GM18502 (cell line): ENCODE data around the gene RBM33.

Experiments used
- ATAC-seq: cut with Tn5 transposase; IDR thresholded peaks from one replicate; pipeline ENCODE4 v1.9.1; 2021; ENCODE audit warnings: mild to moderate bottlenecking; ENCODE audit not compliant: unreplicated experiment, poor library complexity

Gene RBM33

DNA sequence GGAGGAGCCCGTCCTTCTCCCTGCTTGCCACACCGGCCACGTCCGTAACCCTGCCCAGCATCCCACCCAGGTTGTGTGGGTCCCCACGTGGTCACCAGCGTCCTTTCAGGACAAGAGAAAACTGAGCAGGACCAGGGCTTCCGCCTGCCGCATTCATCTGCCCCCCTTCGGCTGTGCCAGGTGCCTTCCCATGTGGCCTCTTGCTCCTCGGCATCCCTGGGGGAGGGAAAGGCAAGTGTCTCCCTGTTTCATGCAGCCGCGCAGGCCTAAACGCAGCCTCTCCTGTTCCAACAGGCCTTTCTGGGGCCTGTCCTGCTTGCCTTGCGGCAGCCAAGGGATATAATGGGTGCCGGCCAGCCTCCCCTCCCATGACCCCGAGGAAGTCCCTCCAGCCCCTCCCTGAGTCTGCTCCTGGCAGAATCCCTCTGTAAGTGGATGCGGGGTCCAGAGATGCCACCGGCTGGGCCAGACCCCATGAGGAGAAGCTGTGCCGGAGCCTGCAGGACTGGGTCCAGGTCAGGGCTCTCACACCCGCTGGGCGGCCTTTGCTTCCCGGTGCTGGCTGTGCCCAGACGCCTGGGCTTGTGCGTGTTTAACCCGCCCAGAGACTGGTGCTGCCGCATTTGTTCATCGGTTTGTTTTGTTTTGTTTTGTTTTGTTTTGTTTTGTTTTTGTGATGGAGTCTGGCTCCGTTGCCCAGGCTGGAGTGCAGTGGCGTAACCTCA lies 144.7 kb downstream of the RBM33 start:
- ATAC-seq, result no peak

DNA sequence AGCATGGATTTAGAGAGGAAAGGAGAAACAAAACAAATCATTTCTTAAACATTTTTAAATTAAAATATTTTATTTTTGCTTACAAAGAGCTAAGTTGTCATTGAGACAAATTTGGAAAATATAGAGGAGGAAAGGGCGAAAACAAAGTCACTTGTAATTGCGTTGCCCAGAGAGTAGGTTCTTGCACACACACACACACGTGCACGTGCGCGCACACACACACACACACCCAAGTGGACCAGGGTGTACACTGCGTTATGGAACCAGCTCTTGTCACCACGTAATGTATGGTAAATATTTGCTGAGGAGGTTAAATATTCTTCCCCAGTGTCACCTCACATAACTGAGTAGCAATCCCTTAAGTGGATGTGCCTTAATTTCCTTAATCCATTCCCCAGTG lies 146.2 kb downstream of the RBM33 start:
- no peak for ATAC-seq

DNA sequence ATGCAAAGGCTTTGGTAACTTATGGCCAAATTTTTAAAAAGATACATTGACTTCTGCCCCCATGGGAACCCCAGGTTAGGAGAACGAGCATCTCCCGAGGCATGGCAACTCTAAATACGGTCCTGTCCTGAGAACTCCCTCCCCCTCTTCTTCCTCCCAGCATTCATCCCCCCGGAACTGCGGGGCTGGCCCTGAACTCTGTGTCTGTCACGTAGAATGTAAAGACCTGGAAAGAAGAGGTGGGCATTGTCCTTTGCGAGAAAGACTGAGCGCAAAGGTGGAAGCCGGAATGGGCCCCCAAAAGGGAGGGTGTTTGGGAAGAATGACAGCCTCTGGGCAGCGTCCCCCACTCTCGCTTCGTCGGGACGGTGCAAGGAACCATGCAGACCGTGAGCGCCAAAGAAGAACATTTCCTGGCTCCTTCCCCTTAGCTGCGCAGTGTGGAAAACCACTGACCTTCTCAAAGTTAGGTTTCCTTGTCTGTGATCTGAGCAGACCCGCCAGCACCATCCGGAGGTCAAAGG lies 146.8 kb downstream of the RBM33 start:
- ATAC-seq, result no peak

DNA sequence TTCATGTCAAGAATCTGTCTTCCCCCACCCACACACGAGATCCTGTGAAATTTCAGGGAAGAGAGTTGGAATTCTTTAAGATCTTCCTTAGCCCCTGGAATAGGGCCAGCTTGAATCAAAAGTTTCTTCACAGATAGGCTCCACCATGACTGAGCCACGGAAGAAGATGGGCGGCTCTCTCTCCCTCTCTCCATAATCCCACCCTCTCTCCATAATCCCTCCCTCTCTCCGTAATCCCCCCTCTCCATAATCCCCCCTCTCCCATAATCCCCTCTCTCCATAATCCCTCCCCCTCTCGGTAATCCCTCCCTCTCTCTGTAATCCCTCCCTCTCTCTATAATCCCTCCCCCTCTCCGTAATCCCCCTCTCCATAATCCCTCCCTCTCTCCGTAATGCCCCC lies 147.4 kb downstream of the RBM33 start:
- no peak for ATAC-seq

DNA sequence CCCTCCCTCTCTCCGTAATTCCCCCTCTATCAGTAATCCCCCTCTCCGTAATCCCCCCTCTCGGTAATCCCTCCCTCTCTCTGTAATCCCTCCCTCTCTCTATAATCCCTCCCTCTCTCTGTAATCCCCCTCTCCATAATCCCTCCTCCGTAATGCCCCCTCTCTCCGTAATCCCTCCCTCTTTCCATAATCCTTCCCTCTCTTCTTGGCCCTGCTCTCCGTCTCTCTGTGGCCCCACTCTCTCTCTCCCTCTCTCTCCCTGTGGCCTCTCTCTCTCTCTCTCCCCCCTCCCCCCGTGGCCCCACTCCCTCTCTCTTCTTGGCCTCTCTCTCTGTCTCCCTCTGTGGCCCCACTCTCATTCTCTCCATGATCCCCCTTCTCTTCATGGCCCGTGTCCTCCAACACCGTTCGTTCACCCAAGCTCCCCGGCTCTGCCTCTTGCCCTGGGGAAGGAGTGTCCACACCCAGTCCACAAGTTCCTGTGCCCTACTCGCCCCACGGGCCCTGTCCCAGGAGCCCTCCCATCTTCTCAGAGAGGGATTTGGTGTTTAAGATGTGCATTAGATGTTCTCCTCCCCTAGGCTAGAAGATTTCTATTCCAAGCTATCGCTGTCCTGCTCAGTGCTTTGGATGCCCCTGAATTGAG lies 148.0 kb downstream of the RBM33 start:
- ATAC-seq, result no peak

DNA sequence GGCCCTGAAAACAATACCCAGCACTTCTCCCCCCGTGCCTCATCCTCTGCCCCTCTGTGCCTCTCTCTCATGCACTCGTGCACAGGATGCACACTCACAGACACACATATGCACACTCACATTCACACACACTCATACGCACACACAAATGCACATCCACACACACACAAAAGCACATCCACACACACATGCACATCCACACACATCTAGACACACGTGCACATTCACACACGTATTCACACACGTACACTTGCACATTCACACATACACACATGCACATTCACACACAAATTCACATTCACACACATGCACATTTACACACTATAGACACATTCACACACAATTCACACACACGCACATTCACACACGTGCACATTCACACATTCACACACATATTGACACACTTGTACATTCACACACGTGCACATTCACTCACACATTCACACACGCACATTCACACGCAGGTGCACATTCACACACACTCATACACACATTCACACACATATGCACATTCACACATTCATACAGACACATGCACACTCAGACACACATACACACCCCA lies 148.6 kb downstream of the RBM33 start:
- no peak for ATAC-seq

DNA sequence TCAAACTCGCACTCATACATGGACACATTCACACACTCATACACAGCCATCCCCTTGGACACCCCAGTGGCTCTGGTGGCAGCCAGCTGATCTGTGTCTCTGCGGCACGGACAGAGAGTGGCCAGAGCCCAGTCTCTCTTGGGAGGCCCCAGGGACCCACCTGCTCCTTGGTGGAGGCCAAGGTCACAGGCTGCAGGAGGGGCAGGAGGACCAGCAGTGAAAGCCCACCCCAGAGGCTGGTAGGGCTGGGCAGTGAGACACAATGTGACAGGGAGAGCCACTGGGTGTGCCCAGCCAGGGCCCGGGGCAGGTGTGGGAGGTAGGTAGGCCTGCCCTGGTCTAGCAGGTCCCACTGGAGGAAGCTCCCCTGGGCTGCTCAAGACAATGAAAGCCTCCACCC lies 149.3 kb downstream of the RBM33 start:
- no peak for ATAC-seq

DNA sequence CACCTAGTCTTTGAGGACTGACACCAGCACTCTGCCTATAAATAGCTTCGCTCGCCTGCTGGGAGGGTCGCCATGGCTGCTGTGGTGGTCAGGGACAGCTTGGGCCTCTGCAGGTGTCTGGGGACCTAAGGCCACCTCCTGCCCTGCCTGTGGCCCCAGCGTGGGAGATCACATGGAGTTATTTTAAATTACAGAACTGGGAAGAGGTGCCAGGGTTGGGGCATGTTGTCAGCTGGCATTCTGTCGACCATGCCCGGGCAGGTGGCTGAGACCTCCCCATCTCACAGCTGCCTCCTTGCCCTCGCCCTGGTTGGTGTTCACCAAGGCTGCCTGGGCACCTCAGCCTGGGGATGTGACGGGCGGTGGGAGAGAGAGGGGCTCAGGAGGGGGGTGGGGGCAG lies 149.7 kb downstream of the RBM33 start:
- ATAC-seq, result no peak

DNA sequence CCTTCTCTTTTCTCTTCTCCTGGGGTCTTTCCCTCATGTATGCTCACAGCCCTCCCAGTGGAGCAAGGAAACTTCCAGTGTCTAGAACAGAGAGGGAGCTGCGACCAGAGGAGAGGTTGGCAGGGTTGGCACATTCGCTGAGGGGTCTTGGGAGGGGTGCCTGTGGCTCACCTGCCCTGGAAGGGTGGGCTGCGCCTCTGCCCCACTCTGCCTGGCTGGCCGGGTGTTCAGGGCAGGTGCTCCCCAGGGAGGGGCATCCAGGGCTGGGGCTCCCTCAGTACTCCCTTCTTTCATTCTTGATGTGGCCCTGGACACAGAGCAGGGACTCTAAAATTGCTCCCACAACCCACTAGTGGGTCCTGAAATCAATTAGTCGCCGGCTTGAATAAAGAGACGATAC lies 150.9 kb downstream of the RBM33 start:
- no peak for ATAC-seq

DNA sequence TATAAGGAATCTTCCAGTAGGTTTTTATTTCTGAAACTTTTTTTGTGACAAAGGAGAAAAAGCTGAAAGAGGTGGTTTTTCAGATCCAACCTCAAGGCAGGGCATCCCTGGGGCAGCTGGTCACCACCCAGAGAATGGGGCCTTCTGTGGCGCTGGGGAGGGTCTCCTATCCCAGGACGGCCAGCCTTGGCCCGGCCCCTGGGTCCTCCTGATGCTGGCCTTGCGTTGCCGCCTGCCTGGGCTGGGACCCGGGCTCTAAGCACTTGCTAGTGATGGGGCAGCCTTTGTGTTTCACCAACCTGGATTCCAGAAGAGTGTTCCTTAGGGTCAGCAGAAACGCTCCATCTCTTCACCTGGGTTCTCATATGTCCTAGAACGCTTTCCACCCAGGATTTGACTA lies 151.5 kb downstream of the RBM33 start:
- no peak for ATAC-seq

DNA sequence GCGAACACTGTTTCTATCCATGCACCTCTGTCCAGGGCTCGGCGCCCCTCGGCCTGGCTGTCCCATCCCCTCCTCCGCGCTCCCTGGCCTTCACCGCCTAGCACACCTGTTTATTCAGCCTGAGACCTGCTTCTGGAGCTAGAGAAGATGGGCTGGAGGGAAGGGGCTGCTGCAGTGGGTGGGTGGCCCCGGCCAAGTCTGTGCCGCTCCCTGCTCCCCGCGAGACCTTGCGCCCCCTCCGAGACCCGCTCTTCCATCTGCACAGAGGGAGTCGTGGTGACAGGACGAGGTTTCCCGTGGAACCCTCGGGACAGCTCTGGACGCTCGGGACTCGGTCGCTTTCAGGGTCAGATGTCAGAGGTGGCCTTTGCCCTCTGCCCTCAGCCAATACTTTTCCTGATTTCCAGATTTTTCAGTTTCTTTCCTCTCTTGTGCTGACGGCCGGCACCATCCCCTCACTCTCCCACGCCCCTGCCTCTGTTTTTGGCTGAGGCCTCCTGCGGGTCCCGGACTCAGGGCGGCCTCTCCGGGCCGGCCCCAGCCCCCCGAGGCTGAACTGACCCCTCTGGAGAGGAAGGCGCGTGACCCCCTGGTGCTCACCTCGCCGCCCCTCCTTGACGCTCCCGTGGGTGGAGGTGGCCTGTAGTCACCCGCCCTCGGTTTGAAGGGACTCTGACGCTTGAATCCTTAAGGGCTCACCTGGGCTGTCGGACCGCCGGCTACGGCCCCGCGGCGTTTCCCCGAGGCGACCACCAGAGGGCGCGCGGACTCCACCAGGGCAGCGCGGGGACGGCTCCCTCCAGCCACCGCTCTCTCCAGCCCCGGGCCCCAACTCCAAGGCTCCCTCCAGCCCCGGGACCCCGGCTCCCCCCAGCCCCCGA lies 152.2 kb downstream of the RBM33 start:
- peak; percentile 81 for ATAC-seq

DNA sequence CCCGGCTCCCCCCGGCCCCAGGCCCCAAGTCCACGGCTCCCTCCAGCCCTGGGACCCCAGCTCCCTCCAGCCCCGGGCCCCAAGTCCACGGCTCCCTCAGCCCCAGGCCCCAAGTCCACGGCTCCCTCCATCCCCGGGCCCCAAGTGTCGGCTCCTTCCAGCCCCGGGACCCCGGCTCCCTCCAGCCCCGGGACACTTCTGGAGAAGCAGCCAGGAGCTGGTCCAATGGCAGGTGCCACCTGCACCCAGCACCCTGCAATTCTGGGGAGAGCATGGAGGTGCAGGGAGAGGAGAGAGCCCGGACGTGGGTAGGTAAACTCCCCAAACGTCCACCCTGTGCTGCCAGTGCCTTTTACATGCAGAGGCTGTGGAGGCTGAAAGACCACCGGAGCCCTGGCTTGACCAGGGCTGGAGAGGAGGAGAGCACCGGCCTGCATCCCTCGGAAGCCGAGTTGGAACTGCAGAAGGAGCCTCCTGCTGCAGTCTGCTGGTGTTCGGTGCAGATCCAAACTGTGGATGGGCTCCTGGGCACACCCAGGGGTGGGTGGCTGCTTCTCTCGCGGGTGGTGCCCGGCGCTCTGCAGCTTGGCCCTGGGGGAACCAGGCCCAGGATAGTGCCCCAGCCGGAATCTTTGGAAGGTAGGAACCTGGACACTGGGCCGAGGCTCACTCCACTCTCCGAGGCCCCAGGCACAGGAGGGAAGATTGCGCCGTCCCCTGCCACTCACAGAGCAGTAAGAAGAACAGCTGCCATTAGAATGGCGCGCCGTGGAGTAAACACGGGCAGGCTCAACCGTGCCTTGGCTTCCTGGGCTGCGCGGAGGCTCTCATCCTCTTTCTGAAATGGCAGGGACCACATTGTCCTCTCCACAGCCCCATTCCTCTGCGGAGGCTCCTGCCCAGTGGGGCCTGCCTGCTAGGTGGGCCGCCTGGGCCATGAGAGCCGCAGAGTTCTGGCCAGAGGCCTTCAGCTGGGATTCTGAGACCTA lies 153.1 kb downstream of the RBM33 start:
- peak; percentile 10 for ATAC-seq

DNA sequence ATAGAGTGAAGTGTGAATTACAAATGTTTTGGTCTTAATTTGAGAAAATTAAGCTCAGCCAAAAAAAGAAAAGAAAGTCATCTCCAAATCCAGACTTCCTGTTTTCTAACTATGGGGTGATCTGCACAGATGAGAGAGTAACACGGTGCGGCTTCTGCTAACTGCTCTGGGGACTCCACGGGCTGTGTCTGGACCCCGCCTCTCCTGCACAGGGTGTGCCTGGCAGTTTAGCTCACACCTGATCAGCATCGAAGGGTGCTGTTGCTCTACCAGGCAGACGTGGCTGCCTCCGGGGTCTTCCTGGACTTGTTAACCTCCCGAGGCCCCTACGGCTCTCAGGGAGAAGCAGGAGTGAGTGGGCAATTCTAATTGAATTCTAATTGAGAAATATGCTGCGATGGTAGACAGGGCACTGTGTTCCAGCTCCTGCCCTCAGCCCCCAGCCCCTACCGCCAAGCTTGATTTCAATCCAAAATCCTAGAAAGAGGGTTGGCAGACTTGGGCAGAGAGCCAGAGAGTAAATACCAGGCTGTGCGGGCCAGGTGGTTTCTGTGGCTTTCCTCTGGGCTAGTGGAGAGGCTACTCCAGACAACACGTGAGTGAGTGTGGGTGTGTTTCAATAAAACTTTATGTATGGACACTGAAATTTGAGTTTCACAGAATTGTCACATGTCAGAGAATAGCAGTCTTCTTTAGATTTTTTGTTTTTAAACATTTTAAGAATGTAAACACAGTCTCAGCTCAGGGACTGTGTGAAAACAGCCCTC lies 154.4 kb downstream of the RBM33 start:
- ATAC-seq, result no peak

DNA sequence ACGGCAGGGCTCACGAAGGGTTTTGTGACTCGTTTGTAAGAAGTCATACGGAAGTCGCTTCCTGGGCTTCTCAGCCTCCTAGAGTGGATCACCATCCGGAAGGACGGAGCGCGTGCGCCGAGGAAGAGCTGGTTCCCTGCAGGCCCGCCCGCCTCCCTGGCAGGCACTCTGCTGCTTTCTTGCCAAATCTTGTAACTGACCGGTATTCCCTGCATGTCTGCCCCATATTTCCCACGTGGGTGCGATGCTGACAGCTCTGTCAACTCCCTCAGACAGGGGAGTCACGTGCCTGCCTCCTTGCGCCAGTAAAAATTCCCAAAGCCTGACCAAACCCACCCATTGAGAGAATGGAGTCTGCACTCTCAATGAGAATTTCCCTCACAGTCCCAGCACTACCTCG lies 155.1 kb downstream of the RBM33 start:
- ATAC-seq, result no peak

DNA sequence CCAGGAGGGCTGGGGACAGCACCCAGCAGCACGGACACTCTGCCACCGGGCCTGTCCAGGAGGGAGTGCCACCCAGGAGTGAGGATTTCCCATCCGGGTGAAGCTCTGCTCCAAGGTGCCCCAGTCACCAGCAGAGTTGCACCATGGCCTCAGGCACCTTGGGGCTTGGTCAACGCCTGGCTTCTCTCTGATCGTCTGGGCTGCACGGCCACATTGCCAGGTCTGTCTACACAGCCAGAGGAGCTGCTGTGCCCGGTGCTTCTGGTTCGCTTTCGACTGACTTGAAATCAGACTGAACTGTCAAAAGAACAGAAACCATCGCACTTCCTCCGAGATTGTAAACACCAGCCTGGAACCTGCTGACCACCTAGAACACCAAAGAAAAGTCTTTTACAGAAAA lies 155.8 kb downstream of the RBM33 start:
- no peak for ATAC-seq

DNA sequence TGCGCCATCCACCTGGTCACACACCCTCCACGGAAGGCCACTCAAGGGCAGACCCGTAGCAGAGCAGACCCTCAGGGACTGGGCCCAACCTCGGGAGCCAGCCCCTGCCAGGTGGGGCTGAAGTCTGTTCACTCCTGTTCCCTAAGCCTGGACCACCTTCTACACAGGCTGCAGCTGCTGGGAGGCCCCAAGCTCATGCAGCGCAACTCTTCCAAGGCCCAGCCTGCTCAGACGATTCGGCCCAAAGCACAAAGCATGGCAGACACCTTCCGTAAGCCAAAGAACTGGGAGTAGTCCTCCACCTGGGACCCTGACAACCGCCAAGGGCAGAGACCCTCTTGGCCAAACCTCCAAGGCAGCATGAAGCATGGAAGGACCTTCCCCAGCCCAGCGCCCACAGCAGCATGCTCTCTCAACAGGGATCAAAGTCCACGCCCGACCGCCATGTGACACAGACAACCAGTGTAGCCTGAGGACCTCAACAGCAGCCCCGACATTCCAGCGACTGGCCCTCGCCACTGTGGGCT lies 156.3 kb downstream of the RBM33 start:
- no peak for ATAC-seq

DNA sequence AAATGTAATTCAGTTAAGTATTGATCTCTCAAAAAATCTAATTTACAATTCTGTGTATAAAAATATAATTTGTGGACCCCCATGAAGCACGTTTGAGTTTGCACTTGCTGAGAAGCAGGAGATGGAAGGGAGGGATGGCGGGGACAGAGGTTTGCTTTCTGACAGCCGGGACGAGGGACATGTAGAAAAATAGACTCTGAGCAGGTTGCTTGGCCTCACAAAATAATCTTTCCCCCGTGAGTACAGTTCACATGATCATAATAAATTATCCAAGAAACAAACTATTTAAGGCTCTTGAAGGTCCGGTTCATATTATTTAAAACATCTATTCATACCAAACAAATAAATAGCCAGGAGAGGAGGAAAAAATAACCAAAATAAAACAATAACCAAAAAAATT lies 157.8 kb downstream of the RBM33 start:
- no peak for ATAC-seq

DNA sequence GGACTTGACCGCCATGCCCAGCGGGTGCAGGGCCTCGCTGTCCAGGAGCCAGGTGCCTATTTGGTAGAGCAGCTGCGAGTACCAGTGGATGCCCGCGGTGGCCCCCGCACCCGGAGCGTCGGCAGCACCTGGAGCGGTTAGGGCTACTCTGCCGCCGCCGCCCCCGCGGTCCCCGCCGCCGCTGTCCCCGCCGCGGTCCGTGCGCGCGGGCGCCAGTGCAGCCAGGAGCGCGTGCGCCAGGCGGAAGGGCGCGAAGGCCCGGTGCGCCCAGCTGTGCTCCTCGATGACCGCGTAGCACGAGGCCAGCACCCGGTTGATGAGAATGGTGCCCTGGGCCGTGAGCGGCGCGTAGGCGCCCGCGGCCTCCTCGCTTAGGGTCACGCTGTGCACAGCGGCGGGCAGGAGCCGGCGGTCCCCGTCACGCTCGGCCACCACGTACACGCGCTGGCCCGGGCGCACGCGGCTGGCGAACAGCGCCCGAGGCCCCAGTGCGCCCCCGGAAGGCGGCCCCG lies 158.5 kb downstream of the RBM33 start:
- no peak for ATAC-seq
